ENCODE measurements around the gene EDNRB. TPM values are rescaled to one million over a fixed set of nuclear protein-coding genes. Genes with fewer than 3 reads are reported as not detected.

The EDNRB gene
- total RNA-seq, 1 experiment from 2014 or later = 1.7 TPM

Other genes with a start within 250 kb of the EDNRB start
- not detected in 2 replicates for gene SLAIN1, start 221.1 kb downstream of the EDNRB start, total RNA-seq (2014; rRNA removed; shearing (Covaris generic))